ENCODE measurements around the gene SLC35F6.
"Not testable (repeated sequence)": the region's sequence is repeated elsewhere in the genome, so short reads cannot be mapped to it uniquely, and the experiment has no call there.

The SLC35F6 gene

DNA sequence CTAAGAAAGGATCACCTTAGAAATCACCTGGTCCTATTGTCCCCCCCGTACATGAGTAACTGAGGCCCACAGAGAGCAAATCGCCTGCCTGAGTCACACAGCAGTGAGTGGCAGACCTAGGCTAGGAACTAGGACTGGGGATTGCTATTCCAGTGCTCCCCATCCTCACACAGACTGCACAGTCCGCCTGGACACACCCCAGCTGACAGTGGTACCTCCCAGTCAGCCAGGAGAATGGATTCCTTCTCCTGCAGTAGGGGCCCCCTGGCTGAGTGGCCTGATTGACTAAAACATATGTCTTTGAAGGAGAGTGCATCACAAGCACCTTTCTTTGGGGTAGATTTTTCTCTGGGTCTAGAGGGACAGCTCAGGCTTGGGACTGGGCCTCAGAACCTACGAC, 32.4 kb upstream of the SLC35F6 start:
- no peak for DNase-seq

DNA sequence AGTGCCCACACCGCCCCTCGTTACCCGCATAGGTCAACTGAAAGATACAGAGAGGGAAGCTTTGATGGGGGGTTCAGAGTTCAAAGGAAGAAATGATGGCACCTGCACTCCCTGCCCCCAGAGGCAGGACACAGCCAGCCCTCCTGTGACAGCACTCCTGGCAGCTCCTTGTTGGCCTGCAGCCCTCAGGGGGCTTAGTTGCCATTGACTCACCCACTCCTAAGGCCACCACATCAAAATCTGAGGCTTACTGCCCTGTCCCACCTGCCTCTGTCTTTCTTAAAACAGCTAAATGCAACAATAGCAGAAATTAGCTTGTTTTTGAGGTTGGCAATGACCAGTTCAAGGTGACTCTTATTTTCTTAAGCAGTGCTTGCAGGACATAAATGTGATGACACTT, 31.6 kb upstream of the SLC35F6 start:
- DNase-seq = no peak

DNA sequence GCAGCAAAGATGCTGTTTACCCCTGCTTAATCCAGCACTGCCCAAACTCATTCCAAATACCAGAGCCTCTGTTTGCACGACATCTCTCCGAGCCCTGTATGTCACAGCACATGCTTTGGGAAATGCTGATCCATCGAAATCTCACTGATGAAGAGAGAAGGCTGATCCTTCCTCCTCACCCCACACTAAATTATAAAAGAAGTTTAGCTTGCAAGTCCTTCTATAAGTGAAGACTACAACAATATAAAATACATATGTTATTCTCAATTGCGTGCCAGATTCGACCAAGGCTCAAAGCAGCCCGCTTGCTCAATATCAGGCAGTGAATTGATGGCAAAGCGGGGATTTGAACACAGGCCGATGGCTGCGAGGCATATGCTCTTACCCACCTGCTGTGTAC, 30.7 kb upstream of the SLC35F6 start:
- DNase-seq = no peak

GRCh38 chr2:26735097-26735496, 29.0 kb upstream of the SLC35F6 start:
- DNase-seq = no peak

GRCh38 chr2:26735883-26736588, 28.0 kb upstream of the SLC35F6 start:
- DNase-seq = no peak

GRCh38 chr2:26737221-26737620, 26.9 kb upstream of the SLC35F6 start:
- no peak for DNase-seq

- no peak for DNase-seq
These were observed 25.6 kb upstream of the SLC35F6 start for GRCh38 chr2:26738481-26738880.

DNA sequence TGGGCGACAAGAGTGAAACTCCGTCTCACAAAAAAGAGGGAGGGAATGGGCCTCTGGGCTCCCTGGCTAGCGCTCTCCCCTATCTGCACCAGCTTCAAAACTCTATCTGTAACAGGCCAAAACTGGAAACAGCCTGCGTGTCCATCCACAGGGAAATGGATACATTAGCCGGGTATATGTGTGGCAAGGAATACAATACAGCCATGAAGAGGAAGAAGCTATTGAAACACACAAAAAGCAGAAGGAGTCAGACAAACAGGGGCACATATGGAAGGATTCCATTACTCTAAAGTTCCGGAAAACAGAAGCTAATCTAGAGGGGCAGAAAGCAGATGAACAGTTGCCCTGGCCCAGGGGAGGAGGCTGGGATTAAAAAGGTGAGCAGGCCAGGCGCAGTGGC, 24.6 kb upstream of the SLC35F6 start:
- DNase-seq = no peak

DNA sequence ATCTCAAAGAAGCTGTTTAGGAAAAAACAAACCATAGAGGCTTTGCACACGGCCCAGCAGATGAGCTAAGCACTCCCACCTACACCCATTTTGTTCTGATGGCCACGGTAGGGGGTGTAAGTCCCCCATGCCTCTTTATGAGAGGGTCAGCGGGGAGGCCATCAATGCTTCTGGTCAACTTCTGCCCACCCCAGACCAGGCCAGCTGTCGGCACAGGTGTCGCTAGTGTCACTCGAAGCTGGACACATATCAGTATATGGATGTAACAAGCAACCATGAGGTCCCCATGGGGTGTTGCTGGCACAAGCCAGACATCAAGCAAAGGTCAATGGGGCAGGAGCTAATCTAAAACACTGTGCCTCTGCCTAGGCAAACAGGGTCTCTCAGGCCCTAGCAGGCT, 23.7 kb upstream of the SLC35F6 start:
- no peak for DNase-seq

DNA sequence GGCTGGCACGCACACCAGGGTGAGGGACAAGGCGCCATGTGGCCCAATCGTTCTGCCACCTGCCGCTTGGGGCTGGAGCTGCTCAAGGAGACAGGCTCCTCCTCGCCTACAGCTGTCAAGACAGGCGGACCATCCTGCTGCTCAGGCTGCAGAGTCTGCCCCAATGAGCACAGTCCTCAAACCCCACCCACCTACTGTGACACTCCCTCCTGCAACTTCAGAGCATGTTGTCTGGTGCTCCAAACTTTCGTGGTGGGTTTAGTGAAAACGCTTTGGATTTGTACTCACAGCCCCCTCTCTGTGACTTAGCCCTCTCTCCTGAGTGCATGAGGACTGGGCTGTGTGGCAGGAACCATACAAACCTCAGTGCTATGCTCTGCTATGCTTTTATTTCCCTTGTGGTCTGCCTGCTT, 23.2 kb upstream of the SLC35F6 start:
- DNase-seq = no peak

DNA sequence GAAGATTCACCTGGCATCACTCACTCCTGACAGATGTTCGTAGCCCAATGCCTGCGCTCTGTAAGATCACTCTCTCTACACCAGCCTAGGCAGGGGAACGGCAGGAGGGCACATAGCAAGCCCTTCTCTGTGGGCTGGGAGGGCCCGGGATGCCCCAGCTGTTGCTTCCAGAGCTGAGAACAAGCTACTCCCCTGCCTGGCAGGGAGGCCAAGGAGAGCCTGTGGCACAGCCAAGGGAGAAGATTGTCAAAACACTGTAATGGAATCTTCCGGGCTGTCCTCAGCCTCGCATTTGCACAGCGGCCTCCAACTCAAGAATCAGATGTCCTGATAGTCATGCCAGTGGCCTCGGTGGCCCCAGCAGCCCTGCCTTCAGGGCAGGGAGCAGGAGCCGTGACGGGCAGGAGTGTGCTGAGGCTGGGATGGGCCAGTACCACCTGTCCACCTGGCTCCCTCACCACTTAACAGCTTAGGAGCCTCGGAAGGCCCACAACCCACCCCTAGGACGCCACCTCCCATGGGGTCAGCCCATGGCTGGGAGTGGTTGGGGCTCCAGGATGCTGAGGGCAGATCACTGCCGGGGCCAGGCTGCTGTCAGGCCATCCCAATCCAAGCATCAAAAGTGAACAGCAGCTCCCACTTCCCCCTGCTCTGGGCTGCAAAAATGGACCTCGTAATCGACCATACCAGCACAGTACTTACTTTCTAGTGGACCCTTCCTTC, 21.9 kb upstream of the SLC35F6 start:
- no peak for DNase-seq

- DNase-seq = no peak
These were observed 20.2 kb upstream of the SLC35F6 start for GRCh38 chr2:26743852-26744251.

DNA sequence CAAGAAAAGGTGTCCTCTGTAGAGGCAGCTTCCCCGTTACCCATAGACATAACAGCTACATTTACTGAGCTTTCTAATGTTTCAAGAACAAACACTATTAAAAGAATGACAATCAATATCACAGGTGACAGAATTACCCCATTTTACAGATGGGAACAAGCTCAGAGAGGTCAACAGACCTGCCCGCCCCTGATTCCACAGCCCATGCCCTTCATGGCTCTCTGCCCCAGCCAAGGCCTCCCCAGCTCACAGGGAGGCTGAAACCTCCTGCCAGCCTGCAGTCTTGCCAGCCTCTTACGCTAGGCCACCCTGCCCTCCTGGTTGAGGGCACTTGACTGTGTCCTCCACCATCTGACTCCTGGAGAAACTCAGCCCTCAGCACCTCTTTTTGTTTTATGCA, 19.1 kb upstream of the SLC35F6 start:
- no peak for DNase-seq

- peak; percentile 19 to 71 for DNase-seq
These were observed 18.3 kb upstream of the SLC35F6 start for GRCh38 chr2:26745609-26746327.

- no peak for DNase-seq
These were observed 17.1 kb upstream of the SLC35F6 start for GRCh38 chr2:26746934-26747333.

- not testable (repeated sequence) for DNase-seq
These were observed 14.2 kb upstream of the SLC35F6 start for GRCh38 chr2:26749787-26750420.

DNA sequence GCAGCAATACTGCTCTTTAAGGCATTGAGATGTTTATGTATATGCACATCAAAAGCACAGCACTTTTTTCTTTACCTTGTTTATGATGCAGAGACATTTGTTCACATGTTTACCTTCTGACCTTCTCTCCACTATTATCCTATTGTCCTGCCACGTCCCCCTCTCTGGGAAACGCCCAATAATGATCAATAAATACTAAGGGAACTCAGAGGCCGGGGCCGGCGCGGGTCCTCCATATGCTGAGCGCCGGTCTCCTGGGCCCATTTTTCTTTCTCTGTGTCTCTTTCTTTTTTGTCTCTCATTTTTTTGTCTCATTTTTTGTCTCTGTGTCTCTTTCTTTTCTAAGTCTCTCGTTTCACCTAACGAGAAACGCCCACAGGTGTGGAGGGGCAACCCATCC, 13.6 kb upstream of the SLC35F6 start:
- not testable (repeated sequence) for DNase-seq

DNA sequence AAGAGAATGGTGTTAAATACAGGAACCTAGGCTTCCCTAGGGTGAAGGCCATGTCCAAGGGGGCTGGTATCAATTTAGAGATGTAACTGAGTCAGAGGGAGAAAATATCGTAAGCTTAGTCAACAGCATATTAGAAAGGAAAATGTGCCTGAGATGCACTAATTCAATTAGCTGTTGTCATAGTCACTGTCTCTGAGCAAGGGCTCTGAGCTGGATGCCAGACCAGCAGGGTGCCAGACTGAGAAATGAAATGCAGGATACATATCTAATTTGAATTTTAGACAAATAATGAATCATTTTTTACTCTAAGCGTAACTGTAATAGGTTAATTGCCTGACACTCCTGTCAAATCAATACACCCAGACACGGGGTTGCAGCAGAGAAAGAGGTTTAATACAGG, 11.4 kb upstream of the SLC35F6 start:
- DNase-seq = no peak

DNA sequence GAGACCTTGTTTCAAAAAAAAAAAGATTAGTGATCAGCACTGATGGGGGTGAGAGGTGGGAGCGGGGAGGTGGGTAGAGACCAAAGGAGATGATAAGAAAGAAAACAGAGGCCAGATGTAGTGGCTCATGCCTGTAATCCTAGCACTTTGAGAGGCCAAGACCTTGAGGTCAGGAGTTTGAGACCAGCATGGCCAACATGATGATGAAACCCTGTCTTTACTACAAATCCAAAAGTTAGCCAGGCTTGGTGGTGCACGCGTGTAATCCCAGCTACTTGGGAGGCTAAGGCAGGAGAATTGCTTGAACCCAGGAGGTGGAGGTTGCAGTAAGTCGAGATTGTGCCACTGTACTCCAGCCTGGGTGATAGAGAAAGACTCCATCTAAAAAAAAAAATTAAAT, 9.5 kb upstream of the SLC35F6 start:
- no peak for DNase-seq

- DNase-seq = no peak
These were observed 9.0 kb upstream of the SLC35F6 start for GRCh38 chr2:26754972-26755670.

DNA sequence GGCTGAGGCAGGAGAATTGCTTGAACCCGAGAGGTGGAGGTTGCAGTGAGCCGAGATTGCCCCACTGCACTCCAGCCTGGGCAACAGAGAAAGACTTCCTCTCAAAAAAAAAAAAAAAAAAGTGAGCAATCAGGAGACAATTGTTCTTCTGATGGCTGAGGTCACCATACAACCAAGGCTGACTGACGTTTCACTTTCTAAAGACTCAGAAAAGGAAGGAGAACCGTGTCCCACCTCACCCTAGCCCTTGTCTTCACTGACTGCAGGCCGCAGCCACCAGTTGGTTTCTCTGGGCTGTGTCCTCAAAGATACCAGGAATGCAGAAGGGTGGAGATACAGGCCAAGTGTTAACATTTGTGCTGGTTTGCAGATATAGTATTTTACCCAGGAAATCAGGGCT, 7.7 kb upstream of the SLC35F6 start:
- DNase-seq = no peak

DNA sequence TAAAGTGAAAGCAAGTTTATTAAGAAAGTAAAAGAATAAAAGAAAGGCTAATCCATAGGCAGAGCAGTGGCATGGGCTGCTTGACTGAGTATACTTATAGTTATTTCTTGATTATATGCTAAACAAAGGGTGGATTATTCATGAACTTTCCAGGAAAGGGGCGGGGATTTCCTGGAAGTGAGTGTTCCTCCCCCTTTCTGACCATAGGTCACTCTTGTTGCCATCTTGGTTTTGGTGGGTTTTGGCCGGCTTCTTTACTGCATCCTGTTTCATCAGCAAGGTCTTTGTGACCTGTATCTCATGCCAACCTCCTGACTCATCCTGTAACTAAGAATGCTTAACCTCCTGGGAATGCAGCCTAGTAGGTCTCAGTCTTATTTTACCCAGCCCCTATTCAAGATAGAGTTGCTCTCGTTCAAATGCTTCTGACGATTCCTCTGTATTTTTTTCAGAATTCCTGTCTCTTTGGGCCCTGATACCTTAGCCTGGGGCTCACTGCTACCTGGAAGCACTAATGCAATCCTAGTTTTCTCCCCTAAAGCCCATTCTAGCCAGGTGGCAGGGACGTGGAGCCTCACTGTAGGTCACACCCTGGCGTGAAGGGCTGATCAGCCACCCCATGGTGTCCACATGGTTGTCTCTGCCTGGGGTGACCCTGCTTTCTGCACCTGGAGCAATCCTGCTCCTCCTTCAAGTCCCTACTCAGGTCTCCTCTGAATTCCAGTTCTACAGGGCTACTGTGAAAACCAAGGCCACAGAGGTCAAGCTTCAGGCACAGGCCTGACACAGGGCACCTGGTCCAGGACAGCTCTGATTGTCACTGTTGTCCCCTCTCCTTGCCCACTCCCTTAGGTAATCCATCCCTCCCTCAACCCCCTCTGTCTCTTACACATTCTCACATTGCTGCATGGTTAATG, 6.0 kb upstream of the SLC35F6 start:
- no peak for DNase-seq
